Activated T-cell treated with anti-CD3 and anti-CD28 coated beads, Interleukin-2, amount 50 U/mL, for 24 hours (primary cell): ENCODE measurements around the gene PPFIA3.
A peak's percentile ranks its signal among the peaks of the same experiment; 100 is the strongest.
"Not testable (repeated sequence)": the region's sequence is repeated elsewhere in the genome, so short reads cannot be mapped to it uniquely, and the experiment has no call there.

Source experiments
- DNase-seq: peaks from one replicate; pipeline ENCODE4 v3.0.0-alpha.2; 2020
- H3K27ac Mint-ChIP-seq: 2 replicates; pipeline ENCODE4 v1.8.0; 2020; ENCODE audit warnings: mild to moderate bottlenecking, mixed read lengths
- H3K27me3 Mint-ChIP-seq: 2 replicates; pipeline ENCODE4 v1.8.0; 2020; ENCODE audit warnings: mixed read lengths
- H3K36me3 Mint-ChIP-seq: 2 replicates; pipeline ENCODE4 v1.8.0; 2020; ENCODE audit warnings: low read depth, mixed read lengths
- H3K4me1 Mint-ChIP-seq: 2 replicates; pipeline ENCODE4 v1.8.0; 2020; ENCODE audit warnings: low read depth, mixed read lengths
- H3K4me3 Mint-ChIP-seq: 2 replicates; pipeline ENCODE4 v1.8.0; 2020; ENCODE audit warnings: mild to moderate bottlenecking, moderate library complexity, mixed read lengths
- H3K9me3 Mint-ChIP-seq: 2 replicates; pipeline ENCODE4 v1.8.0; 2020; ENCODE audit warnings: mixed read lengths

Gene PPFIA3

GRCh38 chr19:49146408-49146770 is 27.0 kb downstream of the PPFIA3 start:
- Mint-ChIP-seq H3K27me3 (peaks cover 69% of the 10 kb centered on the region), H3K4me1 (peaks cover 34% of the 10 kb centered on the region)
- not testable (repeated sequence) for H3K4me3 Mint-ChIP-seq, H3K9me3 Mint-ChIP-seq, H3K36me3 Mint-ChIP-seq, DNase-seq, H3K27ac Mint-ChIP-seq

GRCh38 chr19:49148044-49148682 is 28.8 kb downstream of the PPFIA3 start:
- Mint-ChIP-seq H3K4me3 (no peak overlapping the region), H3K27me3 (peaks cover 73% of the 10 kb centered on the region), H3K36me3 (no peaks in the 10 kb centered on the region), H3K4me1 (peaks cover 31% of the 10 kb centered on the region), H3K9me3 (peaks cover 4% of the 10 kb centered on the region), H3K27ac (no peak overlapping the region)
- DNase-seq: no peak

GRCh38 chr19:49148784-49149651 is 29.7 kb downstream of the PPFIA3 start:
- no peak overlapping the region for H3K27ac Mint-ChIP-seq
- peaks cover 82% of the 10 kb centered on the region for H3K27me3 Mint-ChIP-seq
- H3K4me1 Mint-ChIP-seq: peaks cover 30% of the 10 kb centered on the region
- H3K9me3 Mint-ChIP-seq: peaks cover 4% of the 10 kb centered on the region
- H3K4me3 Mint-ChIP-seq: peak overlapping the region; percentile 70
- H3K36me3 Mint-ChIP-seq: no peaks in the 10 kb centered on the region
- peak; percentile 85 for DNase-seq

DNA sequence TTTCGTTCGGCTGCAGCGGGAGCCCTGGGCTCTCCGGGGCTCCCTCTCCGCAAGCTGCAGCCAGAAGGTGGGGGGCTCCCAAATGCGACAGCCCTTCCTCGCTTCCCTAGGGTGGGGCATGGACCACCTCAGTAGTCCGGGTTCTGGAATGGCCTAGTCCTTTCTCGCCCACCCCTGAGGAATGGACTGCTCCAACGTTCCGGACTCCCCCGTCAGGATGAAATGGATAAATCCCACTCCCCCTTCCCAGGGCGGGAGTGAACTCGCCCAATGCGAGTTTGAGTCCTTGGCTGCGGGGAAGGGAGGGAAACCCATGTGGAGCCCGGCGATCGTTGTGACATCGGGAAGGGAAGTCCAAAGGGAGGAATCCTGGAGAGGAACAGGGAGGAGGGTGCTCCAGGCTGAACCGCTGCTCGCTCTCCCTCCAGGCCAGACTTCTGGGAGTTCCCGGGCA is 30.3 kb downstream of the PPFIA3 start:
- Mint-ChIP-seq H3K9me3 (peaks cover 4% of the 10 kb centered on the region), H3K27me3 (peaks cover 88% of the 10 kb centered on the region), H3K4me1 (peaks cover 30% of the 10 kb centered on the region), H3K4me3 (peak overlapping the region; percentile 70), H3K36me3 (no peaks in the 10 kb centered on the region), H3K27ac (no peak overlapping the region)
- no peak for DNase-seq

- H3K4me1 Mint-ChIP-seq: peaks cover 28% of the 10 kb centered on the region
- peak; percentile 61 for DNase-seq
- peak overlapping the region; percentile 70 for H3K4me3 Mint-ChIP-seq
- no peak overlapping the region for H3K27ac Mint-ChIP-seq
- H3K9me3 Mint-ChIP-seq: peaks cover 4% of the 10 kb centered on the region
- H3K27me3 Mint-ChIP-seq: peaks cover 89% of the 10 kb centered on the region
- no peaks in the 10 kb centered on the region for H3K36me3 Mint-ChIP-seq
Observed at GRCh38 chr19:49150106-49150943, 31.0 kb downstream of the PPFIA3 start.

- Mint-ChIP-seq H3K27ac (no peak overlapping the region), H3K4me1 (peaks cover 24% of the 10 kb centered on the region), H3K9me3 (peaks cover 4% of the 10 kb centered on the region), H3K36me3 (no peaks in the 10 kb centered on the region), H3K27me3 (peaks cover 89% of the 10 kb centered on the region), H3K4me3 (no peak overlapping the region)
- no peak for DNase-seq
Observed at GRCh38 chr19:49150944-49151243, 31.6 kb downstream of the PPFIA3 start.

DNA sequence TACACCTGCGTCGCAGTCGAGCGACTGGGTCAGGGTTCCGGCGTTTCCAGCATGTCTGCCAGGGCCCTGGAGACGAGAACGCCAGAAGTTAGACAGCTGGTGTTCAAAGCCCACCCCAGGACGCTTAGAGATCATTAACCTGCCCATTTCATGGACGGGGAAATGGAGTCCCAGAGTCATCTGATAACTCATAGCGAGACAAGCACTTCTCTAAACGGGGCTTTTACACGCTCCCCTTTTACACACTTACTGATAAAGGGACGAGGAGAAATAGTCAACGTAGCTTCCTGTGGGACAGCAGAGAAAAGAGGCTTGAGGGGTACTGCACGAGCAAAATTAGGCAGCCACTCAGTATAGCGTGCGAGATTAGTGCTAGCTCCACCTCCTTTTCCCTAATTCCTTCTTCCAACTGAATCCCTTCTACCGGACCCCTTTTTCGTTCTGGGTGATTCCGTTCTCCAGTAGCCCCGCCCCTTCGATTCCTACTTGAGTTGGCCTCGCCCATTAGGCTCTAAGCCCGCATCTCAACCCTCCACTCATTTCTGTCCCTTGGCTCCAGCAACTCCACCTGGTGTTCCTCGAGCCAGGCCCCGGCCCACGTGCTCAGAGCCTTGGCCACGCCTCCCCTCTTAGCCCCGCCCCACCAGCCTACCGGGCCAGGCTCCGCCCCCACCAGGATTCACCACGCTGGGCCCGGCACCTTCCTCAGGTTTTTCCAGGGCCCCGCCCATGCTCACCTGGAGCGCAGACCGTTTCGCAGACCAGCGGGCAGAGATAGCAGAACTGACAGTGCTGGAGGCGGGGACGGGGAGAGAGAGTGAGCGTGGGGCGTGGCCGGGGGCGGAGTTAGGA is 32.1 kb downstream of the PPFIA3 start:
- Mint-ChIP-seq H3K4me1 (peaks cover 24% of the 10 kb centered on the region), H3K27ac (no peak overlapping the region), H3K36me3 (no peaks in the 10 kb centered on the region), H3K4me3 (no peak overlapping the region), H3K9me3 (peaks cover 4% of the 10 kb centered on the region), H3K27me3 (peaks cover 87% of the 10 kb centered on the region)
- peak; percentile 60 for DNase-seq

DNA sequence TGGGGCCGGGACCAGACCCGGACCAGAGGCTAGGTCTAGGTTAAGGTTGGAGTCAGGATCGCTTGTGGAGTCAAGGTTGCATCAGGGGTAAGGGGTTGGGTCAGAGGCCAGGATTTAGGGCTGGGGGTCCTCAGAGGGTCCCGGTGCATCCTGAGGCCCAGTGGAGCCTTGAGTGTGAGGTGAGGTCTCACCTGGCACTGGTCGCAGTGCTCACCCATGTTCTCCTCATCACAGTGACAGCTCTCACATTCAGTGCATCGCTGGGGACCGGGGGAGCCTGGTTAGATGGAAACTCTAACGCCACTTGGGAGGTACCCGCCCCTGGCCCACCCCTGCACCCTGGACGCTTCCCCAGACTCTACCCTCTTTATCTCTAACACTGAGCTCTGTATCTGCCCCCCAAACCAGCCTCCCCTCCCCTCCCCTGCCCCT is 32.8 kb downstream of the PPFIA3 start:
- Mint-ChIP-seq H3K9me3 (peaks cover 4% of the 10 kb centered on the region), H3K4me1 (peaks cover 24% of the 10 kb centered on the region), H3K27me3 (peaks cover 82% of the 10 kb centered on the region), H3K36me3 (no peaks in the 10 kb centered on the region), H3K27ac (no peak overlapping the region), H3K4me3 (no peak overlapping the region)
- DNase-seq: no peak

DNA sequence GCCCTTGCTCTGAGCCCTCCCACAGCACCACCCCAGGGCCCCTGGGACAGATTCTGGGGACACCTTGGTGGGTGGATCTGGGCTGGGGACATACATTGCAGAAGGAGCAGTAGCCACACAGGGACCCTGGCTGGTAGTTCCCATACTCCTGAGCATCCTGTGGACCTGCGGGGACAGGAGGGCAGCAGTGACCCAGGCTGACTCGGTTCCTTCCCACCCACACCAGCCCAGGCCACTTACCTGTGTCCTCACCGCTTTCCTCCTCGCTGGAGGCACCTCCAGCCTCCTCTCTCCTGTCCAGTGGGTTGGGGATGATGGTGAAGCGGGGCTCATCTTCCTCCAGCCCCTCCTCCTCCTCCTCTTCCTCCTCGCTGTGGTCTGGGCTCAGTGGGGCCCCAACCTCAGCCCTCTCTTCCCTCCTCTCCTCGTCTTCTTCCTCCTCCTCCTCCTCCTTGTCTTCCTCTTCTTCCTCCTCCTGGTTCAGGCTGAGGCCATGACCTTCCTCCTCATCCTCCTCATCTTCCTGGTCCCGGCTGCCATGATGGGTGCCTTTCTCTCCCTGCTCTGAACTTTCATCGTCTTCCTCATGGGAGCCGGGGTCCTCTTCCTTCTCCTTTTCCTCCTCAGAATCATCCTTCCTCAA is 33.9 kb downstream of the PPFIA3 start:
- Mint-ChIP-seq H3K9me3 (peaks cover 4% of the 10 kb centered on the region), H3K4me1 (peaks cover 29% of the 10 kb centered on the region), H3K27me3 (peaks cover 83% of the 10 kb centered on the region), H3K4me3 (no peak overlapping the region), H3K27ac (no peak overlapping the region), H3K36me3 (no peaks in the 10 kb centered on the region)
- DNase-seq: no peak

GRCh38 chr19:49154279-49154678 is 34.9 kb downstream of the PPFIA3 start:
- Mint-ChIP-seq H3K4me3 (no peak overlapping the region), H3K4me1 (peaks cover 26% of the 10 kb centered on the region)
- DNase-seq: no peak

GRCh38 chr19:49155005-49155819 is 35.9 kb downstream of the PPFIA3 start, which contains the start of gene HRC:
Gene HRC (minus strand): TSS chr19:49155396. CDS start chr19:49155237, 159 bp downstream.
- Mint-ChIP-seq H3K27ac (no peak within 1 kb of the TSS), H3K4me3 (no peak within 1 kb of the TSS), H3K27me3 (peaks cover 81% of the 10 kb centered on the region), H3K36me3 (no peaks in the 10 kb centered on the region), H3K9me3 (peaks cover 4% of the 10 kb centered on the region), H3K4me1 (peaks cover 16% of the 10 kb centered on the region)
- DNase-seq: no peak

More at GRCh38 chr19:49154279-49154678, 34.9 kb downstream of the PPFIA3 start:
- H3K27ac Mint-ChIP-seq: no peak overlapping the region
- peaks cover 82% of the 10 kb centered on the region for H3K27me3 Mint-ChIP-seq
- no peaks in the 10 kb centered on the region for H3K36me3 Mint-ChIP-seq
- H3K9me3 Mint-ChIP-seq: peaks cover 4% of the 10 kb centered on the region

DNA sequence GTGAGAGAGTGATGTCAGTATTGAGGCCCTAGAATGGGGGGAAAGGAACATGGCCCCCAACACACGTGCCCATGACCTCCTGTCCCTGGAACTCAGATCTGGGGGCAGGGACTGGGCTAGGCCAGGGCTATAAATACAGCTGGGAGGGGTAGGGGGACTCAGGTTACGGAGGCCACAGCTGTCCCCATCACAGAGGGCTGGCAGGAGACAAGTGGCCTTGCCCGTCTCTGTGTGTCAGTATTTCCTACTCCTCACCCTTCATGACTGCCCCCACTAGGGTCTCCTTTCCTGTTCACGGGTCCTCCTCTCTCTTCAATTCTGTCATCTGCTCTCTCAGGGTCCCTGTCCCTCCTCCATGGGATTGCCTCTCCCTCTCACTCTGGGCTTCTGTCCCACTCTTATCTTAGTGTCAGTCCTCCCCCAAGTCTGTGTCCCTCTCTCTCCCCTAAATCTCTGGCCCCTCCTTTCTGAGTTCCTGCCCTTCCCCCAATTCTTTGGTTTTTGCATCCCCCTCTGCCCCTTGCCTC is 36.5 kb downstream of the PPFIA3 start:
- H3K4me3 Mint-ChIP-seq: no peak overlapping the region
- no peak overlapping the region for H3K27ac Mint-ChIP-seq
- H3K4me1 Mint-ChIP-seq: peaks cover 14% of the 10 kb centered on the region

More for the DNA sequence above, 36.5 kb downstream of the PPFIA3 start:
- no peak for DNase-seq
- Mint-ChIP-seq H3K9me3 (peaks cover 4% of the 10 kb centered on the region), H3K27me3 (peaks cover 84% of the 10 kb centered on the region), H3K36me3 (no peaks in the 10 kb centered on the region)
